ENCODE measurements around the gene PTDSS2.

The PTDSS2 gene

DNA sequence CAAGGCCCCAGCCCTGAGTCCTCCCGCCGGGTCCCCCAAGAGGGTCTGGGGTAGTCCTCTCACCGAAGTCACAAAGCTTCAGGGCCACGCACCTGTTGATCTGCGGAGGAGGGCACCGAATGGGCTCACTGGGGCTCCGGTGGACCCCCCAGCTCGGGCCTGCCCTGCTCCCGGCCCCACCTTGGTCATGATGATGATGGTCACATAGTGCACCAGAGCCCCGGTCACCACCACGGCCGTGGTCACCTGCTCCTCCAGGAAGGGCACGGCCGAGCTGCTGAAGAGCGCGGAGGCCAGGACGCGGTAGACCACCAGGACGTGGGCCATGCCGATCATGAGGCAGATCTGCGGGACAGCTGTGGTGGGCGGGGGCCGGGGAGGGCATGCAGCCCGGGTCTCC lies 21.8 kb upstream of the PTDSS2 start:
- DNase-seq (ENCODE audit: low read depth, low spot score) = no peak
- no peak overlapping the region for H3K4me3 ChIP-seq (ENCODE audit: low read depth, low read length)
- in situ Hi-C loops (cut with HindIII; ENCODE audit: low sequenced_read_pairs) = no loop called here
- no peak for TF ChIP-seq CTCF (IDR thresholded peaks at IDR 0.05; ENCODE audit: low read depth, low read length)

DNA sequence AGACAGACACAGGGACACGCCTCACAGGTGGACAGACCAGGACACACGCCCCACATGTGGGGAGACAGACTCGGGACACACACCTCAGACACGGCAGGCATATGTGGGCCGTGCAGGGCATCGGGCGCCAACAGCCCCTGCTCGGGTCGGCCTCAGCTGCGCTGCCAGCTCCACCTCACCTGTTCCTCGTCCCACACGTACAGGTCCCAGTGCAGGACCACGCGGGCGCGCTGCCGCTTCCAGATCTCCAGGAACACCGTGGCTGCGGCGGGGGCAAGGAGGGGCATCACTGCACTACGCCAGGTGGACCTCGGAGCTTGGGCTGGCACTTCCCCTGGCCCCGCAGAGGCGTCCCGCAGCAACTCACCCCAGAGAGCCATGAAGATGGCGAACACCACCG lies 20.7 kb upstream of the PTDSS2 start:
- no peak for DNase-seq (ENCODE audit: low read depth, low spot score)
- TF ChIP-seq CTCF (IDR thresholded peaks at IDR 0.05; ENCODE audit: low read depth, low read length) = no peak
- in situ Hi-C loops (cut with HindIII; ENCODE audit: low sequenced_read_pairs) = no loop called here
- H3K4me3 ChIP-seq (ENCODE audit: low read depth, low read length) = no peak overlapping the region

- in situ Hi-C loops (cut with HindIII; ENCODE audit: low sequenced_read_pairs) = no loop called here
- DNase-seq (ENCODE audit: low read depth, low spot score) = no peak
- TF ChIP-seq CTCF (IDR thresholded peaks at IDR 0.05; ENCODE audit: low read depth, low read length) = no peak
- no peak overlapping the region for H3K4me3 ChIP-seq (ENCODE audit: low read depth, low read length)
Observed at GRCh38 chr11:429931-430456, 20.1 kb upstream of the PTDSS2 start.

DNA sequence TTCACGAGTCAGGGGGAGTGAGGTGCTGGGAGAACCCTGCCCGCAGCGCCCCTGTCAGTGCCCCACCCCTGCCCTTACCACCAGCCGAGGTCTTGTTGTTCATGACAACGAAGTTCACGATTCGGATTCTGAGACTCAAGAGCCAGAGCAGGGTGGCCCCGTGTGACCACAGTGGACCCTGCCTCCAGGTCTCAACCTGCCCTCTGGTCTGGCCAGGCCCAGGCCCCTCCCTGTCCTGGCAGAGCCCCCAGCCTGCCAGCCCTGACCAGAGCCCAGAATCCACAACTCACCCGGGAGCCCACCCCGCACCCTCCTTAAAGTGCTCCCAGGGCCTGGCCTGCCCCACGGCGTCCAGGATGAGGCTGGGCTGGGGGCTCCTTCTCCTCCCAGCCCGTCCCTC lies 18.2 kb upstream of the PTDSS2 start:
- no peak for DNase-seq (ENCODE audit: low read depth, low spot score)
- in situ Hi-C loops (cut with HindIII; ENCODE audit: low sequenced_read_pairs) = no loop called here
- no peak for TF ChIP-seq CTCF (IDR thresholded peaks at IDR 0.05; ENCODE audit: low read depth, low read length)
- no peak overlapping the region for H3K4me3 ChIP-seq (ENCODE audit: low read depth, low read length)

GRCh38 chr11:432501-433100 lies 17.5 kb upstream of the PTDSS2 start:
- in situ Hi-C loops (cut with HindIII; ENCODE audit: low sequenced_read_pairs) = no loop called here
- no peak for DNase-seq (ENCODE audit: low read depth, low spot score)

DNA sequence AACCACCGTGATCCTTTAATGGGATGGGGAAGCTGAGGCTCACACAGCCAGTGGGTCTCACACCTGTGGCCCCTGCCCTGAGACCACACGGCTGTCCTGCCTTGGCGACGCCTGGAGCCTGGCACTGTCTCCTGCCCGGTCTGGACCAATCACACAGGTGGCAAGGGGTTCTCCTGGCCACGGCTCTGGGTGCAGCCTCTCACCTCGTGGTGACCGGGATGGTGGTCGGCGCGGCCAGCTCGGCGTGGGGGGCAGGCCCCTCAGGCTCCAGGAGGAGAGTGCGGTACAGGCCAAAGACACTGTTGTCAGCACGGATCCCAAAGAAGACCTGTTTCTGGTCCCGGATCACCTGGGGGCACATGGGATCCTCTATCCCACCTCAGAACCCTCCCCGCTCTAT lies 17.0 kb upstream of the PTDSS2 start:
- no peak for TF ChIP-seq CTCF (IDR thresholded peaks at IDR 0.05; ENCODE audit: low read depth, low read length)
- in situ Hi-C loops (cut with HindIII; ENCODE audit: low sequenced_read_pairs) = no loop called here
- H3K4me3 ChIP-seq (ENCODE audit: low read depth, low read length) = no peak overlapping the region
- DNase-seq (ENCODE audit: low read depth, low spot score) = no peak

More at GRCh38 chr11:432501-433100, 17.5 kb upstream of the PTDSS2 start:
- TF ChIP-seq CTCF (IDR thresholded peaks at IDR 0.05; ENCODE audit: low read depth, low read length) = no peak
- H3K4me3 ChIP-seq (ENCODE audit: low read depth, low read length) = no peak overlapping the region
